HG03064 (cell line): ENCODE results near the gene RELB.

Experiments used
- ATAC-seq: cut with Tn5 transposase; IDR thresholded peaks from one replicate; pipeline ENCODE4 v1.9.1; 2021; ENCODE audit warnings: low read depth; ENCODE audit not compliant: unreplicated experiment

RELB gene

GRCh38 chr19:45016388-45017314 is 15.4 kb downstream of the RELB start:
- no peak for ATAC-seq

- ATAC-seq: no peak
Measured at GRCh38 chr19:45019187-45019586, 17.9 kb downstream of the RELB start.

- no peak for ATAC-seq
Measured at GRCh38 chr19:45020071-45020470, 18.8 kb downstream of the RELB start.

- no peak for ATAC-seq
Measured at GRCh38 chr19:45021971-45022370, 20.7 kb downstream of the RELB start.

- no peak for ATAC-seq
Measured at GRCh38 chr19:45023048-45023447, 21.8 kb downstream of the RELB start.

DNA sequence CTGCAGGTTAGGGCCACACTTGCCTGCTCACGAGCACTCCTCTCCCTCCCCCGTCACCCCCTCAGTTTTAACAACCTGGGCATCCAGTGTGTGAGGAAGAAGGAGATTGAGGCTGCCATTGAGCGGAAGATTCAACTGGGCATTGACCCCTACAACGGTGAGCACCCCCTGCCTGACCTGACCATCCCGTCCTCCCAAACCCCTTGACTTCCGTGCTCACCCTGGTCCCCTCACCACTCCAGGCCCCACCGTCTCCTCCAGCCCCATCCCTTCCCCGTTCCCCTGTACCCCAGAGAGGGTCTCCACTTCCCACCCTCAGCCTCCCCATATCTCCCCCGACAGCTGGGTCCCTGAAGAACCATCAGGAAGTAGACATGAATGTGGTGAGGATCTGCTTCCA is 24.0 kb downstream of the RELB start:
- no peak for ATAC-seq

DNA sequence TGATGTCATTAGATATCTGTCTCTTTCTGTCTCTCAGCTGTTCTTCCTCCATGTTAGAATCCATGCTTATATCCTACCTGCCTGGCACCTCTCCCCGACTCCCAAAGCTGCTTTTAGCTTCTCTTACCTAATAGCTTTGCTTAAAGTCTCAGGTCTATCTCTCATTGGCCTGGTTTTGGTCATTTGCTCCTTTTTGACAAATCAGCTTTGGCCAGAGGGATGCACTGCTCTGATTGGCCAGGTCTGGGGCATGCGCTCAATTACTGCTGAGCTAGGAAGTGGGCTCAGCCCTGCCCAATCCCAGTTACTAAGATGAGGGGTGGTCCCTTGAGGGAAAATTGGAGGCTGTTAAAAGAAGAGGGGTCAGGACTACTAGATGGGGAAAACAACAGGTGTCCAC is 26.1 kb downstream of the RELB start:
- no peak for ATAC-seq

GRCh38 chr19:45030825-45031224 is 29.6 kb downstream of the RELB start:
- ATAC-seq: no peak

DNA sequence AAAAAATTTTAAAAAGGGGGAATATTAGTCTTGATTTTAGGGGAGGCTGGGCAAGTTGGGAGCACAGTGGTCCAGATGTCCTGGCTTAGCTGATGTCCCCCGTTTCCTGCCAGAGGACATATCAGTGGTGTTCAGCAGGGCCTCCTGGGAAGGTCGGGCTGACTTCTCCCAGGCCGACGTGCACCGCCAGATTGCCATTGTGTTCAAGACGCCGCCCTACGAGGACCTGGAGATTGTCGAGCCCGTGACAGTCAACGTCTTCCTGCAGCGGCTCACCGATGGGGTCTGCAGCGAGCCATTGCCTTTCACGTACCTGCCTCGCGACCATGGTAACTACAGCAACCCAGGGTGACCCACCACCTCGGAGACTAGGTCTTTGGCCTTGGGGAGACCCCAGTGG is 31.2 kb downstream of the RELB start:
- ATAC-seq: no peak

DNA sequence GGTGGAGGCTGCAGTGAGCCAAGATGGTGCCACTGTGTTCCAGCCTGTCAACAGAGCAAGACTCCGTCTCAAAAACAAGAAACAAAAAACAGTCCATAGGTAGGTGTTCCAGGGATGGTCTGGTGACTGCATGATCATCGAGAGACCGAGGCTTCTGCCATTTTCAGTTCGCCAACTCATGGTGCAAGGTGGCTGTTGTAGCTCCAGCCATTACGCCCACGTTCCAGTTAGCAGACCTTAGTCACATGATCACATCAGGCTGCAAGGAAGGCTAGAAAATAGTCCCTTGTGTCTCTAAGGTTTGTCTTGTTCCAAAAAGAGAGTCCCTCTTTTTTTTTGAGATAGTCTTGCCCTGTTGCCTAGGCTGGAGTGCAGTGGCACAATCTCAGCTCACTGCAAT is 34.5 kb downstream of the RELB start:
- ATAC-seq: no peak

- no peak for ATAC-seq
Measured at GRCh38 chr19:45037393-45038169, 36.3 kb downstream of the RELB start.

- ATAC-seq: peak; percentile 82
Measured at GRCh38 chr19:45038931-45039893, 37.9 kb downstream of the RELB start, which contains the start of gene CLASRP. CLASRP (plus strand) TSS chr19:45039045; CDS start chr19:45040213, 1,168 bp downstream.

DNA sequence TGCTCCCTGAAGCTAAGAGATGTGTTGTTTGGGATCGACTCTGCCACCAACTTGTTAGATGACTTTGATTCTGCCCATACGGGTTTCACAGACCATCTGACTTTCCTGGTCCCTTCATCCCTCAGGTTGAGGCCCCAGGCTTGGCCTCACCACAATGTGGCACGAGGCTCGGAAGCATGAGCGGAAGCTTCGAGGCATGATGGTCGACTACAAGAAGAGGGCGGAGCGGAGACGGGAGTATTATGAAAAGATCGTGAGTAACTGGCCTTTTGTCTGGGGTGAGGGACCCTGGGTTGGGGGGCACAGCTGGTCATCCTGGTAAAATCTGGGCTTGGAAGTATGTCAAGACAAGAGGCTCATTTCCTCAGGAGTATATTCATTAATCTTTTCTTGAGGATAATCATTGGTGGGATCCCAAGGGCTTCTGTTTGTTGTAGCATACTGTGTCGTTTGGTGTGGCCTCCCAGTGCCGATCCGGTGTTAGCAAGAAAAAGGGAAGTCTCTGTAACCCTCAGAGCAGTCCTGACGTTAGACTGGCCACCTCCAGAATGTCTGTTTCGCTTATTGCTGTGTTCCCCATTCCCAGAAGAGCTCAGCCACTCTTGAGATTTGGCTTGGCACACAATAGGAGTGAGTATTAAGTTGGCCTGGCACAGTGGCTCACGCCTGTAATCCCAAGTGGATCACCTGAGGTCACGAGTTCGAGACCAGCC is 39.0 kb downstream of the RELB start:
- ATAC-seq: no peak

- ATAC-seq: no peak
Measured at GRCh38 chr19:45041125-45041524, 39.9 kb downstream of the RELB start.

- no peak for ATAC-seq
Measured at GRCh38 chr19:45045671-45046353, 44.5 kb downstream of the RELB start.

GRCh38 chr19:45046355-45046754 is 45.1 kb downstream of the RELB start:
- no peak for ATAC-seq

DNA sequence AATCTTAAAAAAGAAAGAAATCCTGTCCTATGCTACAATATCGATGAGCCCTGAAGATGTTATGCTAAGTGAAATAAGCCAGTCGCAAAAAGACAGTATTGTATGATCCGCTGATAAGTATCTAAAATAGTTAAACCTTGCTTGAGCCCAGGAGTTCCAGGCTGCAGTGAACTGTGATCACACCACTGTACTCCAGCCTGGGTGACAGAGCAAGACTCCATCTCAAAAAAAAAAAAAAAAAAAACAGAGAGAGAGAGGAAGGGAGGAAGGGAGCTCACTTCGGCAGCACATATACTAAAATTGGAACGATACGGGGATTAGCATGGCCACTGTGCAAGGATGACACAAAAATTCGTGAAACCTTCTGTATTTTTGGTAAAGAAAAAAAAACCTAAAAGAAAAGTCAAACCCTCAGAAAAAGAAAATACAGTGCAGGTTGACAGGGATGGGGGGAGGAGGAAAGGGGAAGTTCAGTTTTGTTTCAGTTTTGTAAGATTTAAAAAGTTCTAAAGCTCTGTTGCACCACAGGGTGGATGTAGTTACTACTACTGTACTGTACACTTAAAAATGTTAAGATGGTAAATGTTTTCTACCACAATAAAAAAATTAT is 46.0 kb downstream of the RELB start:
- peak; percentile 60 for ATAC-seq

GRCh38 chr19:45049073-45049736 is 47.9 kb downstream of the RELB start:
- ATAC-seq: no peak
